Measurements from ENCODE around the gene GARRE1. TPM values are rescaled to one million over a fixed set of nuclear protein-coding genes. Genes with fewer than 3 reads are reported as not detected.
A peak's percentile ranks its signal among the peaks of the same experiment; 100 is the strongest.
"Not testable (repeated sequence)": the region's sequence is repeated elsewhere in the genome, so short reads cannot be mapped to it uniquely, and the experiment has no call there.

The GARRE1 gene
- total RNA-seq, 6 experiments from 2014 or later, result 8.1 to 19.4 (median 9.5) TPM

GRCh38 chr19:34243876-34244578 is 10.3 kb upstream of the GARRE1 start:
- intact Hi-C loops (cut with DNase I), result loop anchor here in 1 of 2 donors (10.0 kb wide), 1 partner anchor 101 kb away; no protein-coding TSS in a partner anchor
- ATAC-seq, result peak in 1 of 4 donors; percentile 10
- no peak for TF ChIP-seq POLR2A (IDR thresholded peaks at IDR 0.05)
- TF ChIP-seq CTCF (IDR thresholded peaks at IDR 0.05), result no peak
- Histone ChIP-seq H3K4me3 (no peak overlapping the region), H3K4me1 (no peaks in the 10 kb centered on the region), H3K9me3 (no peaks in the 10 kb centered on the region), H3K36me3 (no peaks in the 10 kb centered on the region), H3K27ac (no peak overlapping the region), H3K27me3 (no peaks in the 10 kb centered on the region)
- DNase-seq, result no peak
- 53% methylated on average over 11 of the region's 17 CpGs for WGBS (ENCODE audit: insufficient coverage, low coverage, low lambda C conversion rate, missing lambda C conversion rate)

GRCh38 chr19:34244611-34245299 is 9.6 kb upstream of the GARRE1 start:
- H3K4me1 ChIP-seq, result no peaks in the 10 kb centered on the region
- H3K9me3 ChIP-seq, result no peaks in the 10 kb centered on the region
- ATAC-seq (no peak), DNase-seq (no peak)
- H3K36me3 ChIP-seq, result no peaks in the 10 kb centered on the region
- H3K4me3 ChIP-seq, result no peak overlapping the region
- H3K27me3 ChIP-seq, result no peaks in the 10 kb centered on the region
- no peak overlapping the region for H3K27ac ChIP-seq
- 83% methylated on average over 10 of the region's 13 CpGs for WGBS (ENCODE audit: insufficient coverage, low coverage, low lambda C conversion rate, missing lambda C conversion rate)
- TF ChIP-seq CTCF (IDR thresholded peaks at IDR 0.05) (no peak), POLR2A (IDR thresholded peaks at IDR 0.05) (no peak)
- intact Hi-C loops (cut with DNase I), result loop anchor here in 1 of 2 donors (10.0 kb wide), 1 partner anchor 100 kb away; no protein-coding TSS in a partner anchor

GRCh38 chr19:34246340-34246739 is 8.0 kb upstream of the GARRE1 start:
- no peak for ATAC-seq
- intact Hi-C loops (cut with DNase I), result loop anchor here in 1 of 2 donors (10.0 kb wide), 1 partner anchor 98 kb away; no protein-coding TSS in a partner anchor
- no peak for TF ChIP-seq CTCF (IDR thresholded peaks at IDR 0.05)
- no peak for TF ChIP-seq POLR2A (IDR thresholded peaks at IDR 0.05)
- Histone ChIP-seq H3K9me3 (no peaks in the 10 kb centered on the region), H3K27ac (no peak overlapping the region), H3K4me1 (no peaks in the 10 kb centered on the region), H3K36me3 (no peaks in the 10 kb centered on the region), H3K4me3 (no peak overlapping the region), H3K27me3 (no peaks in the 10 kb centered on the region)
- no peak for DNase-seq
- 74% methylated on average over 2 of the region's 4 CpGs for WGBS (ENCODE audit: insufficient coverage, low coverage, low lambda C conversion rate, missing lambda C conversion rate)

- H3K4me3 ChIP-seq, result no peak overlapping the region
- H3K27me3 ChIP-seq, result no peaks in the 10 kb centered on the region
- H3K4me1 ChIP-seq, result no peaks in the 10 kb centered on the region
- H3K36me3 ChIP-seq, result no peaks in the 10 kb centered on the region
- WGBS (ENCODE audit: insufficient coverage, low coverage, low lambda C conversion rate, missing lambda C conversion rate), result 78% methylated on average over 4 of the region's 4 CpGs
- DNase-seq (no peak), ATAC-seq (no peak)
- no peaks in the 10 kb centered on the region for H3K9me3 ChIP-seq
- TF ChIP-seq CTCF (IDR thresholded peaks at IDR 0.05) (no peak), POLR2A (IDR thresholded peaks at IDR 0.05) (no peak)
- intact Hi-C loops (cut with DNase I), result loop anchor here in 1 of 2 donors (10.0 kb wide), 1 partner anchor 96 kb away; no protein-coding TSS in a partner anchor
- no peak overlapping the region for H3K27ac ChIP-seq
Measured at GRCh38 chr19:34248941-34249340, 5.4 kb upstream of the GARRE1 start.

GRCh38 chr19:34253167-34253566 is 1.2 kb upstream of the GARRE1 start:
- H3K4me3 ChIP-seq; H3K27me3 ChIP-seq; H3K9me3 ChIP-seq; DNase-seq; H3K27ac ChIP-seq; H3K36me3 ChIP-seq; intact Hi-C loops (cut with DNase I); ATAC-seq: not testable (repeated sequence)
- peaks cover 0 to 24% (median 12%) of the 10 kb centered on the region in 4 donors for H3K4me1 ChIP-seq
- 97% methylated on average over 5 of the region's 14 CpGs for WGBS (ENCODE audit: insufficient coverage, low coverage, low lambda C conversion rate, missing lambda C conversion rate)

GRCh38 chr19:34253681-34254045 is 691 bp upstream of the GARRE1 start:
- H3K4me3 ChIP-seq, result peak overlapping the region; percentile 75 to 89 (median 84)
- peaks cover 0 to 24% (median 12%) of the 10 kb centered on the region in 4 donors for H3K4me1 ChIP-seq
- H3K9me3 ChIP-seq; ATAC-seq; H3K36me3 ChIP-seq; intact Hi-C loops (cut with DNase I); H3K27me3 ChIP-seq; DNase-seq: not testable (repeated sequence)
- WGBS (ENCODE audit: insufficient coverage, low coverage, low lambda C conversion rate, missing lambda C conversion rate), result 49% methylated on average over 11 of the region's 17 CpGs
- H3K27ac ChIP-seq, result peak overlapping the region; percentile 95 to 98 (median 95)

All from right lobe of liver (tissue), 6 donors.